Measurements from ENCODE around the gene CLDN12. TPM values are rescaled to one million over a fixed set of nuclear protein-coding genes. Genes with fewer than 3 reads are reported as not detected.

Gene CLDN12
- 9.5 and 11.1 TPM in 2 replicates for total RNA-seq

DNA sequence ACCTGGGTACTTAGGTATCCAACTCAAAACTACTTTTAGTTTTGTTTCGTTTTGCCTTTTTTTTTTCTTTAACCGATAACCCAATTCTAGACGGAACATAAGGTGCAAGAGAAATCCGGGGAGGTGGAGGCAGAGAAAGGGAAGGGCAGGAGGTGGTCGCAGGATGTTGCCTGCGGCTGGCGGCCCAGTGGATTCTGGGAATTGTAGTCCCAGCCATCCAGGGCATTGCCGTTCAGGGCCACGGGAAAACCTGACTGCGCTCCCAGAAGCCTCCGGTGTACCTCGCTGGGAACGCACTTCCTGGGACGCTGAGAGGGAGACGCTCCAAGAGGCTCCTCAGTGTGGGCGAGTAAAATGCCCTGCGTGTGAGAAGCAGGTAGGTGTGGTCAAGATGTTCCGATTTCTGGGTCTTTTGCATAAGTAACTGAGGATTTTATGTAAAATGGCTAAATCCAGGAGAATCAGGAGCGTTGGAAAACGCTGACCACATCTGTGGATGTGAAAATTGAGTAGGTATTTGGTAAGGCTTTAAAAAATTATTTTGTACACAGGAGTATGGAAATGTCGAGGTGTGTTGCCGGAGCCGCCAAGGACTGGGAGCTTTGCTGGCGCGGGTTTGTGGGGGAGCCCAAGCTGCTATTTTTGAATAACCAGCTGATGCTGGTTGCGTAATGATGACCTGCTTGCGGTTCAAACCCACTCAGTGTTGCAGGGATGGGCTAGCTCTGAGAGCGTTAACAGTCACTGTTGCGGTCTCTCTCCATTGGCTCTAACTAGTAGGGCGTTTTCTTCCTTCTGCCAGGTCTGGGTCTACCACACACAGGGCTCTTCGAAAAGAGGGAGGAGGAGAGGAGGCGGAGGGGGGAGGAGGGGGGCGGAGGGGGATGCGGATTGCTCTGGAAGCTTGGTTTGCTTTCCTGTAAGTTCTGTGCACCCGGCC is at the start of gene CLDN12:
TSS of gene CLDN12 (plus strand) at position 288 of the 940 bp plus-strand sequence. CDS start 9,216 bp downstream, outside the sequence.
- no peak for DNase-seq (ENCODE audit: extremely low read depth, low read depth, low spot score)

DNA sequence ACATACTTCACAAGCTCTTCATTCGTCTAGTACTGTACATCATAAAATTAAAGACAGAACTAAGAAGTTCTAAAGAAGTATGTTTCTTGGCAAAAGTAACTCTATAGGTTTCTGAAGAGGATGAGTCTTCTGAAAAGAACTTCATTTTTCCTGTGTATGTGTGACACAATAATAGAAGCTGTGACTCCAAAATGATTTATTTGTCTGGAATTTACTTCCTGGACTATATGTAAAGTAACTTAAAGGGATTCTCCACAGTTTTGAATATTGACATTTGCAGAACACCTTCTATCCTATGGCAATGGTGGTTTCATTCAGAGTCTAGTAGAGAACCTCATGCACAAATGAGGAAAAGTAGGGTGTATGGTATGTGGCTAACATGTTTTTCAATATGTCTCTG is 19.8 kb upstream of the CLDN12 start:
- DNase-seq (ENCODE audit: extremely low read depth, low read depth, low spot score), result no peak

DNA sequence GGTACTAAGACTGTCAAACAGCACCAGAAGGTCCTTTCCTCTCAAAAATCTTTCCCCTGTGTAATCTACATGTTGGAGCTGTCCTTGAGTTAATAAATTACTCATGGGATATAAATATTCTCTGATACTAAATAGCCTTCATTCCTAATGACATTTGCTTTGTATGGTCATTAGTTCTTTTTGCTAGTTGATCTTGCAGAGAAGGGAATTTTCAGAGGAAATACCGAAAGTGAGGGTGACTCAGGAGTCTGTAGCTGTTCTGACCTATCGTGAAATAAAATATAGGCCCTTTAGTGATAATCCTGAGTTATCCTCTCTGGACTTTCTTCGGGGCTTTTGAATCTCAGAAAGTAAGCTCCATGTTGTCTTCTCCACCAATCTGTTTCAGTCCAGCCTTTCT is 19.4 kb upstream of the CLDN12 start:
- peak; percentile 29 for DNase-seq (ENCODE audit: extremely low read depth, low read depth, low spot score)

DNA sequence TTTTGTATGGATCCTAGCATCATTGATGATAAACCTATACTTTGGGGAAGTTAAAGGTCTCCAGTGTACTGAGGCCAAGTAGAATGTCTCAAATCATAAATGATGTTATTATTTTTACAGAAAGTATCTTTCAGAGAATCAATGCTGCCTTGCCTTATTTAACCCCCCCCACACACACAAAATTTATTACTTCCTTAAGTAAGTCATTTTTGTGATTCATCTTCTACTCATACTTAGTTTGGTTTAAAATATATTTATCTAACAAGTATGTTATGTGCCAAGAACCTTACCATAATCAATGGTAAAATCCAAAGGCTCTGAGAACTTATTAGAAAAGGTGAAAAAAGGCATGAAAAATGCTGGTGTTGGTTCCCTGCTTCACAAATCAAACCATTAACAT is 18.8 kb upstream of the CLDN12 start:
- DNase-seq (ENCODE audit: extremely low read depth, low read depth, low spot score), result no peak

DNA sequence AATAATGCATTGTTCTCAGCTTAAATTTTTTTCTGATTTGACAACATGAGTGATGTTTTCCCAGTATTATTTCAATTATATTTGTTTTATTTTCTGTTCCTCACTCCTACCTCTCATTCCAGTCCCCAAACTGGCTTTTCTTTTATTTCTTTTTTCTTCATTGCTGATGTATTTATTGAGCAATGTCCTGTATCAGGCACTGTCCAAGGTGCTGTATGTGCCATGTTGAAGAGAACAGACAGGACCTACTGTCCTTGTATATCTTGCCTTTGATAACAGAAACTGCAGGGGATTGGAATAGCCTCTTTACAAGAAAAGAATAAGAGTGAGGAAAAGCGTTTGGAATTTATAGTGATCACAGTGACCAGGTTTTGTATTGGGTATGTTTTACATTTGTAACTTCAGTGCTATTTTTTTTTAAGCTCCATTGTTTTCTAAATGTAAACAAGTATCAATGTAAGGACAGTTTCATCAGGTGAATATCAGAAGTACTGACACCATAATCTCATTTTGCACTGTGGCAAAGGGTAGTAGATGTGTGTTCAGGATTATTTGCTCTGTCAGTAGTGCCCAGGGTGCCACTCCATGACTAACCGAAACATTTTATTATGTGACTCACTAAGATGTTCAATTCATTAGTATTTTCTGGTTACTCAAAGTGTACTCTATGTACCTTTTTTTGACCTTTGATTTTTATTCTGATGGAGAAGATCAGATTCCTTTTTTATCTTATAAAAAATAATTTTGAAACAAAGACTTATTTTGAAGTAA is 15.6 kb upstream of the CLDN12 start:
- DNase-seq (ENCODE audit: extremely low read depth, low read depth, low spot score), result no peak

DNA sequence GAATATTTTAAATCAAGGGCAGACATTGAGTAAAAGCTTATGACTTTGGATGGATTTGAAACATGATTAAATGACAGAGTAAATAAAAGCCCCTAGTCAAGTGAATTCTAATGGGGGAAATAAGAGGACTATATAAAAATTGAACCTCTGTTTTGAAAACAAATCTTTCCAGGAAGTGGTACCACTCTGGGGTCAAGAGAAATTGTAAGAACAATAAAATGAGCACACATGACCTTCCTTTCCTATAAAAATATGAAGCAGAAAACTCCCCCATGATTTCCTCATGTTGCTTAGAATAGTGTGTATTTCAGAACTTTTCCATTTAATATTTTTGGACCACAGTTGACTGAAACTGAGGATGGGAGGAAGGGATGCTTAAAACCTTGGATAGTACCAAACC is 12.3 kb upstream of the CLDN12 start:
- DNase-seq (ENCODE audit: extremely low read depth, low read depth, low spot score), result no peak

DNA sequence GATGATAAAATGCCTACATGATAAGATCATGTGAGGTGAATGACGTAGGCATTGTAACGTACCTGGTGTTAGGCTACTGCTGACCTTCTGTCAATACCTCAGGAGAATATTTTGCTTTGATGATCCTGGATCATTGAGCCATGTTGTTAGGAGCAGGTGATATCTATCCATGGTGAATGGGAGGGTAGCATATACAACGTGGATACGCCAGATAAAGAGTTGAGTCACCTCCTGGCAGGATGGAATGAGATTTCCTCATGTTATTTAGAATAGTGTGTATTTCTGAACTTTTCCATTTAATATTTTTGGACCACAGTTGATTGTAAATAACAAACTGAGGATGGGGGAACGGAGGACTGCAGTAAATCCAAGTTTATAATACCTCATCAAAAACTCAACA is 11.8 kb upstream of the CLDN12 start:
- no peak for DNase-seq (ENCODE audit: extremely low read depth, low read depth, low spot score)

DNA sequence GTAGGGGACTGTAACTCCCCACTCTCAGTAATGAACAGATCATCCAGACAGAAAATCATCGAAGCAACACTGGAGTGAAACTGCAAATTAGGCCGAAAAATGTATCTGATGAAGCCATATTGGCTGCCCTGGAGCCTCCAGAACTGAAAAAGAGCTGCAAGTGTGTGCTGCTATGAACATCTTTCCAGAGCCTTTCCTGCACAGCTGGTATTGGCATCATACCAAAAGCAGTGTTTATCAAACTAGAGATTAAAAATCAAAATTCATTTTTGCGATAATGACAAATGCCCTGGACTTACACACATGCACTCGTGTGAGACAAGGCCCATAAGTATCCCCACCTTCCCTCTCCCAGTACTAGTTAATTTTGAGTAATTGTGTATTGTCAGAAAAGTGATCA is 6.8 kb upstream of the CLDN12 start:
- no peak for DNase-seq (ENCODE audit: extremely low read depth, low read depth, low spot score)

DNA sequence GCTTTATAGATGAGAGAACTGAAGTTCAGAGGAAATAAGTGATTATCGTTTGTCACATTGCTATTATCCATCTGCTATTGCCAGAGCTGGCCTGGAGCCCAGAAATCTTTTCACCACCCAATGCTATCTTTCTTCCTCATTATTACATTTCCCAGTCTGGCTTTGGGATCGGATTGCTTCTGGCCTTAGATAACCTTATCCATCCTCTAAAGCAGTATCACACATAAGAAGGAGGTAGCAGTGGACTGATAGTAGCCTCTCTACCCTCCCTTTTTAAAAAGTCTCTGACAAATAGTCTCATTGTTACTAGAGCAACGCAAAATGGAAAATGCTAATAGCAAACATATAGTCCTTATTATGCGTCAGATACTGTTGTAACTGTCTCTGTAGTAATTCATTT is 1.3 kb upstream of the CLDN12 start:
- no peak for DNase-seq (ENCODE audit: extremely low read depth, low read depth, low spot score)

DNA sequence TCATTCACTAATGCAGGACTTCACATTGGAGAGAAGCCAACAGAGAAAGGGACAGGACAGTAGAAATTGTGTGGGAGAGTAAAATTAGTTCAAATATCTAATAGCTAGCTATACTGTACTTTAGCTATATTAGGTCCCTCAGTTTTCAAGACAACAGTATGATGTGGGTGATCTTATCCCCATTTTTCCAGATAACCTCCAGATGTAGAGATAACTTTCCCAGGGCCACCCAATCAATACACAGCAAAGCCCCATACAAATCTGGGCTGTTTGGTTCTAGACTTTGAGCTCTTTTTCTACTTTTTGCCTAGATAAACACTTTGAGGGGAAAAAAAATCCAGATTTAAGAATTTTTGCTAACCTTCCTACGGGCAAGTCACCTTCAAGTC is 482 bp upstream of the CLDN12 start:
- DNase-seq (ENCODE audit: extremely low read depth, low read depth, low spot score), result no peak

DNA sequence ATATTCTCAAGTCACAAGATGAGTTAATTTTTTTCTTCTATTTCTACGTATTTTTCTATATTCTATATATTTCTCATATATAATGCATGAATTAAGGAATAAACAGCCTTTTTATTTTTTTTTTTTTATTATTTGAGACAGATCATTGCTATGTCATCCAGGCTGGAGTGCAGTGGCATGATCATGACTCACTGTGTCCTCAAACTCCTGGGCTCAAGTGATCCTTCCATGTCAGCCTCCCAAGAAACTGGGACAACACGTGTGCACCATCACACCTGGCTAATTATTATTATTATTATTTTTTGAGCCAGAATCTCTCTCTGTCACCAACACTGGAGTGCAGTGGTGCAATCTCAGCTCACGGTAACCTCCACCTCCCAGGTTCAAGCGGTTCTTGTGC is 1.5 kb downstream of the CLDN12 start:
- DNase-seq (ENCODE audit: extremely low read depth, low read depth, low spot score), result no peak

DNA sequence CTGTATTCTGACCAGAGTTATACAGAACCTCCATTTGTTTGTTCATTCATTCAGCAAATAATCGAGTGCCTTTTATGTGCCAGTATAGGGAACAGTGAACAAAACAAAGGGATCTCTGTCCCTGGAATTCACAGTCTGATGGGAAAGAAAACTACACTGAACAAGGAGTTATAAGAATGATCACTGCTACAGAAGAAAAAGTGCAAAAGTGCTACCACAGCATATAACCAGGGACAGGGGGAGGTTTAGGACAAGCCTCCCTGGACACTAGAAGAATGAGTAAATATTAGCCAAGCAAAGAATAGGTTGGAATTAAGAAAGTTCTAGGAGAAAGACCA is 4.2 kb downstream of the CLDN12 start:
- no peak for DNase-seq (ENCODE audit: extremely low read depth, low read depth, low spot score)

DNA sequence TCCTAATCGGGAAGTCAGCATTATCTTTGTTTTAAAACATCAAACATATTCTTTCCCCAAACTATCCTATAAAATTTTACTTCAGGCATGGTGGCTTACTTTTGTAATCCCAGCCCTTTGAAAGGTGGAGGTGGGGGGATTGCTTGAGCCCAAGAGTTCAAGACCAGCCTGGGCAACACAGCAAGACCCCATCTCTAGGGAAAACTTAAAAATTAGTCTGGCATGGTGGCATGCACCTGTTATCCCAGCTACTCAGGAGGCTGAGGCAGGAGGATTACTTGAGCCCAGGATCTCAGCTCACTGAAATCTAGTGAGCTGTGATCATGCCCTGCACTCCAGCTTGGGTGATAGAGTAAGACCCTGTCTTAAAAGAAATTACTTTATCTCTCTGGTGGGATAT is 4.9 kb downstream of the CLDN12 start:
- DNase-seq (ENCODE audit: extremely low read depth, low read depth, low spot score), result no peak

DNA sequence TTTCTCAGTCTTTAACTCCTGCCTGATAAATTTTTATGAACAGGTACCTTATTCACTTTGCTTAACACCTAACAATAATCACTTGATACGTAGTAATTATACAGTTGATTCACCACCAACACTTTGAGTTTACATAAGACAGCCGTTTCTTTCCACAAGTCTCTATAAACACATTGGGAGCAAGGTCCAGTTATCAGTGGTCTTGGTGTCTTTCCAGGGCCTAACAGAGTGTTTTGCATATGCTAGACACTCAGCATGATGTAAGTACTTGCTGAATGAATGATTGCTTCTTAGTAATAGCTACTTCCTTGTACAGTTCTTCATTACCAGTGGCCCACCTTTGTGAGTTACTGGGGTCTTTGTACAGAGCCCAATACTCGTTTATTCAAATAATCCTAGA is 6.4 kb downstream of the CLDN12 start:
- DNase-seq (ENCODE audit: extremely low read depth, low read depth, low spot score), result no peak

DNA sequence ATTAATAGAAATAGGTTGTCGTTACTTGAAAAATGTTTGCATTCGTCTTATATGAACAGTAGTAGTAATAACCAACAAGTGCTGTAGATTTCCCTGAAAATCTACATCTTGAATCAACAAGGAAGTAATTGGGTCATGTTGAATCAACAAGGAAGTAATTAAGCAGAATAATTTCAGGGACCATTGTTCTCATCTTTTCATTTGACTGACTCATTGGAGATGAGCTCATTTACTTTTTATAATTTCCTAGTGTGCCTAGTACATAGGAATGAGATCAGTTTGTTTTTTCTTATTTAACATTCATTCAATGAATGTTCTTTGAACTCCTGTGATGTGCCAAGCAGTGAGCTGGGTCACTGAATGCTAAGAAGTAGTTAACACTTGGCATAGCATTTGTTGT is 8.2 kb downstream of the CLDN12 start:
- DNase-seq (ENCODE audit: extremely low read depth, low read depth, low spot score), result no peak

DNA sequence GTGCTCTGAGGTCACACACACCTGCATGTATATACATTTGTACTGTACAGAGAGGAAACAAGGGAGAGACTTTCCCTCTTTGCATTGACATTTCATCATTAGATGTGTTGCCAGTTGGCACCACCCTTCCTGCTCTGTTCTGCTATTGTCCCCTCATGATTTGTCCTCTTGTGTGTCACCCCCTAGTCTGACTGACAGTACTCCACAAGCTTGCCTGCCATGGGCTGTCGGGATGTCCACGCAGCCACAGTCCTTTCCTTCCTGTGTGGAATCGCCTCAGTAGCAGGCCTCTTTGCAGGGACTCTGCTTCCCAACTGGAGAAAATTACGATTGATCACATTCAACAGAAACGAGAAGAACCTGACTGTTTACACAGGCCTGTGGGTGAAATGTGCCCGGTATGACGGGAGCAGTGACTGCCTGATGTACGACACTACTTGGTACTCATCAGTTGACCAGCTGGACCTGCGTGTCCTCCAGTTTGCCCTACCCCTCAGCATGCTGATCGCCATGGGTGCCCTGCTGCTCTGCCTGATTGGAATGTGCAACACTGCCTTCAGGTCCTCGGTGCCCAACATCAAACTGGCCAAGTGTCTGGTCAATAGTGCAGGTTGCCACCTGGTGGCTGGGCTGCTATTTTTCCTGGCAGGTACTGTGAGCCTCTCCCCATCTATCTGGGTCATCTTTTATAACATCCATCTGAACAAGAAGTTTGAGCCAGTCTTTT is 9.4 kb downstream of the CLDN12 start:
- DNase-seq (ENCODE audit: extremely low read depth, low read depth, low spot score), result no peak

DNA sequence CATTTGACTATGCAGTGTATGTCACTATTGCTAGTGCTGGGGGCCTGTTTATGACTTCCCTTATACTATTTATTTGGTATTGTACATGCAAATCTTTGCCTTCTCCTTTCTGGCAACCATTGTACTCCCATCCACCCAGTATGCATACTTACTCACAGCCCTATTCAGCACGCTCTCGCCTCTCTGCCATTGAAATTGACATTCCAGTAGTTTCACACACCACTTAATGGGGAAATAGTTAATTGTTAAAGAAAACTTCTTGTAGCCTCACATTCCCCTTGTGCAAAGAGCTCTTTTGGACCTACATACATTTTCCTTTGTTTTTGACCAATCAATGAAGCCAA is 9.9 kb downstream of the CLDN12 start:
- DNase-seq (ENCODE audit: extremely low read depth, low read depth, low spot score), result no peak

DNA sequence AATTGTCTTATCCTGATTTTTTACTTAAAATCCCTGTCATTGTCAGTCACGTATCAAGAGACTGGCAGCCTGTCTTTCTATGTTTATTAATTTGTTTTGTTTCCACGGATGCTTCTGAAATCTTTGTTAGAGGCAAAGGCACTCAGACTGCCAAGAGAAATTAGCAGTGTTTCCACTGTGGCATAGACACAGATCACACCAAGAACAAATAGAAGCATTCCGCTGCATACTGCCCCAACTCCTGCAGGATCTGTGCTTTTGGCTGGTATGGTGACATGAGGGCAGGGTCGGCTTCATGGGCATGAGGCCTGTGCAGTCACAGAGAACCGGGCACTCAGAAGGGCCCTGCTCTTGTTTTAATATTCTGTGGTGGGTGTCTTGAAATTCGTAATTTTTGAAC is 18.4 kb downstream of the CLDN12 start:
- no peak for DNase-seq (ENCODE audit: extremely low read depth, low read depth, low spot score)

DNA sequence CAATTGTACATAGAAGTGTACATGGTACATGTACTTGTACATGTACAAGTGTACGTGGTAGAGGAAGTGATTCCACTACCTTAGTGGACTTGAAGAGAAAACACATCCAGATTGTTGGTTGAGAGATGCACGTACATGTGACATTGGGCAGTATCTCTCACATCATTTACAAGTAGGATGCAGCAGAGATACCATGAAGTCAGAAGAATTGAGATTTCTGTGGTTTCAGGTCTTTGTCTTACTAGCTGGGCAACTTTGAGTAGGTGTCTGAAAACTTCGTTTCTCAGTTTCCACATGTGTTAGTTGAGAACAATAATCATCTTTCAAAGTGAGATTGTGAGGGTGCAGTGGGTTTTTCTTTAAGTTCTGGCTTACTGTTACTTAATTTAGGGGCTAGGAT is 21.5 kb downstream of the CLDN12 start:
- no peak for DNase-seq (ENCODE audit: extremely low read depth, low read depth, low spot score)

DNA sequence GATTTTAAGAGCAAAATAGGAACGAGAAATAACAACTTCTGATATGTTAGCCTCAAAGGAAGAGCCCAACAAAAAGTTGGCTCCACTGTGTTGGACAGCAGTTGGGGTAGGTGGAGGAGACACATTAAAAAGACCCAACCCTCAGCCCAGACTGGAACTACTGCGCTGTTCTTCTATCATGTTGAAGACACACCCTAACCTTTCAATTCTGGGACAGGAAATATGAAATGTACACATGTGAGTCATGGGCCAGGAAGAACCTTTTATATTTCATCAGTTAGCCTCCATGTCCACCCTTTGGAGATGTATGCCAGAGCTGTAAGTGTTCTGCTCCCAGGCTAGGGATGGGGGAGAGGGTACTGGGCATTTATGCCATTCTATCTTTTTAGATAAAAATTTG is 22.1 kb downstream of the CLDN12 start:
- no peak for DNase-seq (ENCODE audit: extremely low read depth, low read depth, low spot score)

DNA sequence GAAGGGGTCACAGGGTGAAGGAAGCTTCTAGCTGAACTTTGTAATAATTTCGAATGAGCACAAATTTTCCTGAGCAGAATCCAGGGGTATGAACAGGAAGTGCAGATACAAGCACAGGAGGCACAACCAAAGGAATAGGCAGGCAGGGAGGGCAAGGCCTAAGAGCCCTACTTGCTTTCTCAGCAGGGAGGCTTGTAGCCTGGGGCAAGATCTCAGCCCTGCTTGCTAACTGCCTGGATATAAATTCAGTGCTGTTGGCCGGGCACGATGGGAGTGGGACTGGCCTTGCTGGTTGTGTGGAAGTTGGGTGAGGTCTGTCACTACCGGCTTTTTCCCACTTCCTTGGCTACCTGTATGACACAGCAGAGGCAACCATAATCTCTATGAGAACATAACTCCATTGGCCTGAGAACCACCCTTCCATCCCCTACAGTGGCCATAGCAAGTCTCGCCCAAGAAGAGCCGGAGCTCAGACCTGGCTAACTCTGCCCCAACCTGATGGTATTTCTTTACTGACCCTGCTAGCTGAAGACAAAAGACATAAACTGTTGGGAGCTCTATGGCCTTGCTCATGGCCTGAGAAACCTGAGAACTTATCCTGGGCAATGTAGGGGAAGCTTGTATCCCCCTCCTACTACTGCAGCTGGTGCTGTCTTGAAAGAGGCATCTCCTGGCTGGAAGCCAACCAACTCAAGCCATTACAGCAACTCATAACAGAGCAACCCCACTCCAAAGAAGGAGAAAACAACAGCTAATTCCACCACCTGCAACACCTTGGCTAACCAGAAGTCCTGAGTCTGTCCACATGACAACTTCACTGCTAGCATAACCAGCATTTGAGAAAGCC is 27.6 kb downstream of the CLDN12 start:
- DNase-seq (ENCODE audit: extremely low read depth, low read depth, low spot score), result no peak

Data from glomerular endothelial cell (primary cell).